A549 (cell line): ENCODE results near the gene FCAMR. TPM values are rescaled to one million over a fixed set of nuclear protein-coding genes. Genes with fewer than 3 reads are reported as not detected.
A peak's percentile ranks its signal among the peaks of the same experiment; 100 is the strongest.

Experiments
- ATAC-seq, 2 experiments: fragments of 200-7000 bp in 1 of 2; fragments of >200 bp in 1 of 2; cut with Nextera tagmentation in 1 of 2; cut with Tn5 transposase in 1 of 2; 3 replicates each; pipeline versions ENCODE4 v1.8.0 to v1.9.1; 2018 to 2020; ENCODE audit warnings: mild to moderate bottlenecking in 1 of 2, moderate library complexity in 1 of 2
- CTCF ChIA-PET: fragments of 300-600 bp; sonication (Branson Sonifier 250); formaldehyde crosslinking; extraction: SDS; loops from one replicate; lab custom pipeline; 2021; ENCODE audit warnings: antibody characterized with exemption, inconsistent platforms; lab: Yijun Ruan, JAX
- POLR2A ChIA-PET: fragments of 350-600 bp; formaldehyde crosslinking; extraction: SDS; loops from one replicate; lab custom pipeline; 2021; ENCODE audit warnings: antibody characterized with exemption, inconsistent platforms; lab: Yijun Ruan, JAX
- DNase-seq, 2 experiments: peaks; one replicate each; pipeline versions ENCODE4 v3.0.0 to v3.0.0-alpha.2; 2011 to 2016; ENCODE audit warnings: low read depth in 1 of 2, low spot score in 1 of 2
- FAIRE-seq: peaks from 2 replicates; lab custom pipeline; 2011; peaks lifted over from hg19 to GRCh38; lab: Jason Lieb, UNC
- H3K27ac ChIP-seq, 2 experiments: fragments of >200 bp; sonication (Bioruptor Twin); formaldehyde crosslinking; 3 replicates each; pipeline ENCODE4 v1.5.1; 2016 to 2017
- H3K4me1 ChIP-seq: fragments of >200 bp; sonication (Bioruptor Twin); formaldehyde crosslinking; 3 replicates; pipeline ENCODE4 v1.6.1; 2016
- H3K4me2 ChIP-seq: fragments of >200 bp; sonication (Bioruptor Twin); formaldehyde crosslinking; 3 replicates; pipeline ENCODE4 v1.6.1; 2016
- H3K4me3 ChIP-seq: fragments of >200 bp; sonication (Bioruptor Twin); formaldehyde crosslinking; 3 replicates; pipeline ENCODE4 v1.5.1; 2016
- H3K9me3 ChIP-seq: fragments of >200 bp; sonication (Bioruptor Twin); formaldehyde crosslinking; 3 replicates; pipeline ENCODE4 v1.6.1; 2016
- ATOH8 ChIP-seq: fragments of 250-450 bp; sonication (Bioruptor Pico); IDR thresholded peaks from 2 replicates; pipeline ENCODE4 v1.5.0; 2020; ENCODE audit warnings: low read depth, mild to moderate bottlenecking, moderate library complexity
- CEBPB ChIP-seq, 2 experiments: fragments of >200 bp in 1 of 2; sonication (Bioruptor Twin) in 1 of 2; formaldehyde crosslinking in 1 of 2; IDR thresholded peaks; 2 replicates each; pipeline ENCODE4 v1.6.1; 2012 to 2016
- CHD2 ChIP-seq: fragments of 150-350 bp; IDR thresholded peaks from 2 replicates; pipeline ENCODE4 v1.6.1; 2014; ENCODE audit warnings: low read length; ENCODE audit not compliant: partially characterized antibody
- CHD4 ChIP-seq: fragments of 200-600 bp; sonication (generic); IDR thresholded peaks from 2 replicates; pipeline ENCODE4 v1.6.1; 2016; ENCODE audit warnings: antibody characterized with exemption, mild to moderate bottlenecking, borderline replicate concordance
- CTCF ChIP-seq: fragments of >200 bp; sonication (Bioruptor Twin); formaldehyde crosslinking; IDR thresholded peaks from 3 replicates; pipeline ENCODE4 v1.5.1; 2016
- E2F6 ChIP-seq: IDR thresholded peaks from 2 replicates; pipeline ENCODE4 v1.6.1; 2012; ENCODE audit warnings: low read depth, borderline replicate concordance
- EHF ChIP-seq: fragments of 250-450 bp; sonication (Bioruptor Pico); IDR thresholded peaks from 2 replicates; pipeline ENCODE4 v1.5.0; 2020; ENCODE audit warnings: mild to moderate bottlenecking
- EHMT2 ChIP-seq: fragments of 200-600 bp; sonication (generic); IDR thresholded peaks from 2 replicates; pipeline ENCODE4 v1.6.1; 2016; ENCODE audit warnings: antibody characterized with exemption, low read depth, mild to moderate bottlenecking, moderate library complexity
- ELK1 ChIP-seq: fragments of 150-350 bp; IDR thresholded peaks from 2 replicates; pipeline ENCODE4 v1.6.1; 2014; ENCODE audit warnings: low read depth, mild to moderate bottlenecking, low read length
- ESRRA ChIP-seq: fragments of 150-350 bp; IDR thresholded peaks from 2 replicates; pipeline ENCODE4 v1.6.1; 2014; ENCODE audit warnings: mild to moderate bottlenecking, low read length, borderline replicate concordance
- FOSB ChIP-seq: fragments of 250-450 bp; sonication (Bioruptor Pico); IDR thresholded peaks from 2 replicates; pipeline ENCODE4 v1.5.0; 2020; ENCODE audit warnings: mild to moderate bottlenecking, moderate library complexity
- FOSL2 ChIP-seq, 2 experiments: fragments of 450-650 bp in 1 of 2; fragments of >200 bp in 1 of 2; sonication (Bioruptor Twin) in 1 of 2; formaldehyde crosslinking; IDR thresholded peaks; 2 replicates each; pipeline versions ENCODE4 v1.5.0 to v1.6.1; 2016 to 2020; ENCODE audit warnings: mild to moderate bottlenecking in 1 of 2, moderate library complexity in 1 of 2
- FOXS1 ChIP-seq: fragments of 250-450 bp; sonication (Bioruptor Pico); IDR thresholded peaks from 2 replicates; pipeline ENCODE4 v1.5.0; 2020; ENCODE audit warnings: mild to moderate bottlenecking, moderate library complexity
- HDAC2 ChIP-seq: fragments of 200-600 bp; sonication (generic); IDR thresholded peaks from 2 replicates; pipeline ENCODE4 v1.6.1; 2016
- HEYL ChIP-seq: fragments of 250-450 bp; sonication (Bioruptor Pico); IDR thresholded peaks from 2 replicates; pipeline ENCODE4 v1.8.0; 2021; ENCODE audit warnings: mild to moderate bottlenecking, moderate library complexity
- JUN ChIP-seq, 2 experiments: fragments of >200 bp; sonication (Bioruptor Twin); formaldehyde crosslinking; IDR thresholded peaks; 2 replicates in 1 of 2; 3 replicates in 1 of 2; pipeline ENCODE4 v1.6.1; 2016 to 2017
- KDM1A ChIP-seq: fragments of 200-600 bp; sonication (generic); IDR thresholded peaks from 2 replicates; pipeline ENCODE4 v1.6.1; 2016; ENCODE audit warnings: low read depth, mild to moderate bottlenecking
- NFE2L2 ChIP-seq: fragments of 150-350 bp; conservative IDR thresholded peaks from 2 replicates; pipeline ENCODE4 v1.6.1; 2014; ENCODE audit warnings: low read length
- NR3C1 ChIP-seq: fragments of >200 bp; sonication (Bioruptor Twin); formaldehyde crosslinking; IDR thresholded peaks from 3 replicates; pipeline ENCODE4 v1.6.1; 2017
- PBX3 ChIP-seq: IDR thresholded peaks from 2 replicates; pipeline ENCODE4 v1.6.1; 2012
- POLR2AphosphoS2 ChIP-seq: conservative IDR thresholded peaks from 2 replicates; pipeline ENCODE4 v1.6.1; 2012; ENCODE audit warnings: low read length, improper control_type of control experiment, inconsistent platforms
- RAD21 ChIP-seq, 2 experiments: fragments of >200 bp in 1 of 2; sonication (Bioruptor Twin) in 1 of 2; formaldehyde crosslinking in 1 of 2; IDR thresholded peaks in 1 of 2; conservative IDR thresholded peaks in 1 of 2; 2 replicates in 1 of 2; 3 replicates in 1 of 2; pipeline ENCODE4 v1.6.1; 2012 to 2018; ENCODE audit warnings: inconsistent platforms in 1 of 2
- RARB ChIP-seq: fragments of 250-450 bp; sonication (Bioruptor Pico); IDR thresholded peaks from 2 replicates; pipeline ENCODE4 v1.8.0; 2021; ENCODE audit warnings: mild to moderate bottlenecking, moderate library complexity
- RCOR1 ChIP-seq: fragments of 150-350 bp; IDR thresholded peaks from 2 replicates; pipeline ENCODE4 v1.6.1; 2014; ENCODE audit warnings: antibody characterized with exemption, low read length, low read depth
- RFX5 ChIP-seq: fragments of 450-650 bp; IDR thresholded peaks from 2 replicates; pipeline ENCODE4 v1.7.1; 2014; ENCODE audit warnings: antibody characterized with exemption, mild to moderate bottlenecking, moderate library complexity
- RNF2 ChIP-seq: fragments of 200-600 bp; sonication (generic); IDR thresholded peaks from 2 replicates; pipeline ENCODE4 v1.6.1; 2016; ENCODE audit warnings: low read depth, mild to moderate bottlenecking, antibody characterized with exemption, moderate library complexity, borderline replicate concordance
- SMC3 ChIP-seq: fragments of >200 bp; sonication (Bioruptor Twin); formaldehyde crosslinking; IDR thresholded peaks from 3 replicates; pipeline ENCODE4 v1.6.1; 2018; ENCODE audit warnings: inconsistent platforms
- TFCP2L1 ChIP-seq: fragments of 250-450 bp; sonication (Bioruptor Pico); IDR thresholded peaks from 2 replicates; pipeline ENCODE4 v1.5.0; 2021; ENCODE audit warnings: mild to moderate bottlenecking
- TP53 ChIP-seq: fragments of 250-450 bp; sonication (Bioruptor Pico); IDR thresholded peaks from 2 replicates; pipeline ENCODE4 v1.5.0; 2021; ENCODE audit warnings: mild to moderate bottlenecking, moderate library complexity
- USF2 ChIP-seq: fragments of 450-650 bp; IDR thresholded peaks from 2 replicates; pipeline ENCODE4 v1.6.1; 2014; ENCODE audit warnings: antibody characterized with exemption
- ZC3H11A ChIP-seq: fragments of 450-650 bp; IDR thresholded peaks from 2 replicates; pipeline ENCODE4 v1.6.1; 2014; ENCODE audit warnings: antibody characterized with exemption, mild to moderate bottlenecking
- ZFP36 ChIP-seq: fragments of 450-650 bp; IDR thresholded peaks from 2 replicates; pipeline ENCODE4 v1.6.1; 2014; ENCODE audit warnings: borderline replicate concordance; ENCODE audit not compliant: partially characterized antibody
- ZNF302 ChIP-seq: fragments of 250-450 bp; sonication (Bioruptor Pico); IDR thresholded peaks from 2 replicates; pipeline ENCODE4 v1.9.0; 2021; ENCODE audit warnings: inconsistent platforms, mild to moderate bottlenecking, moderate library complexity
- whole genome bisulfite sequencing: methylation state at CpG from one replicate; pipeline ENCODE4 v1.1.6; 2017; ENCODE audit errors: missing lambda C conversion rate; 5-methylcytosine and 5-hydroxymethylcytosine counted together
- polyA plus RNA-seq, 4 experiments: library from polyadenylated mRNA; depleted of rRNA in 3 of 4; stranded (reverse); fragments of >200 nt; fragmentation: RNase III in 1 of 4; extraction: RNeasy Plus Mini Kit Qiagen cat#74134 plus additional on column Dnase treatment in 1 of 4; gene quantifications; 2 replicates in 3 of 4; 3 replicates in 1 of 4; pipeline ENCODE4 v1.2.3, GENCODE V29; 2011 to 2017

FCAMR gene
- polyA plus RNA-seq, 2 of the 4 experiments (the other 2 are of a cell fraction): not detected

- CTCF ChIA-PET: interaction anchor here (0.7 to 2.3 kb wide), 8 partner anchors 9 to 411 kb away, joined by 3 to 11 read pairs (median 4); partner anchors contain the start of gene C1orf116
Observed at GRCh38 chr1:207019161-207019560, 48.9 kb upstream of the FCAMR start.

GRCh38 chr1:207018707-207019106, 48.4 kb upstream of the FCAMR start:
- Histone ChIP-seq H3K4me2 (no peak overlapping the region), H3K4me1 (peaks cover 50% of the 10 kb centered on the region), H3K9me3 (no peaks in the 10 kb centered on the region)
- POLR2A ChIA-PET: no interaction called here
- no peak for DNase-seq
- TF ChIP-seq FOXS1 (CRISPR knock-in tag) (no peak), TFCP2L1 (CRISPR knock-in tag) (no peak), ELK1 (no peak), RNF2 (no peak), KDM1A (no peak), HDAC2 (no peak), ESRRA (no peak), ATOH8 (CRISPR knock-in tag) (no peak), CEBPB (IDR thresholded peaks at IDR 0.05) (no peak), CTCF (no peak), FOSB (CRISPR knock-in tag) (no peak), FOSL2 (IDR thresholded peaks at IDR 0.05) (no peak), FOSL2 (CRISPR knock-in tag; IDR thresholded peaks at IDR 0.05) (no peak), RARB (CRISPR knock-in tag) (no peak), SMC3 (no peak), NFE2L2 (no peak), RCOR1 (no peak), CHD4 (no peak), EHF (CRISPR knock-in tag) (no peak), USF2 (no peak)
- TF ChIP-seq, all 56 proteins: peak for 0
- FAIRE-seq (no peak), ATAC-seq (no peak)
- CTCF ChIA-PET: interaction anchor here (0.7 to 2.3 kb wide), 8 partner anchors 9 to 31 kb away, joined by 3 to 11 read pairs (median 4); partner anchors contain the start of gene C1orf116
- 88% methylated on average over 4 of the region's 4 CpGs for WGBS
- H3K27ac ChIP-seq: peak overlapping the region; percentile 86 to 89; a peak in 4 of 6 replicates
- H3K4me3 ChIP-seq: no peak overlapping the region

More at GRCh38 chr1:207019161-207019560, 48.9 kb upstream of the FCAMR start:
- WGBS: 93% methylated on average over 2 of the region's 2 CpGs
- POLR2A ChIA-PET: no interaction called here
- Histone ChIP-seq H3K4me1 (peaks cover 55% of the 10 kb centered on the region), H3K4me2 (peak overlapping the region; percentile 62; the same call in 1 of the 3 replicates), H3K4me3 (no peak overlapping the region), H3K27ac (peak overlapping the region; percentile 86 to 89), H3K9me3 (no peaks in the 10 kb centered on the region)
- FAIRE-seq (no peak), DNase-seq (no peak), ATAC-seq (no peak)
- TF ChIP-seq JUN (IDR thresholded peaks at IDR 0.05): no peak
- no peak for TF ChIP-seq ATOH8 (CRISPR knock-in tag)
- TF ChIP-seq EHMT2: no peak
- TF ChIP-seq TFCP2L1 (CRISPR knock-in tag): no peak
- no peak for TF ChIP-seq HEYL (CRISPR knock-in tag)
- no peak for TF ChIP-seq NR3C1
- no peak for TF ChIP-seq KDM1A
- no peak for TF ChIP-seq RARB (CRISPR knock-in tag)
- TF ChIP-seq POLR2AphosphoS2: no peak
- no peak for TF ChIP-seq PBX3
- TF ChIP-seq ZC3H11A: no peak
- no peak for TF ChIP-seq RFX5
- no peak for TF ChIP-seq CHD2
- no peak for TF ChIP-seq ZFP36
- TF ChIP-seq ZNF302: no peak
- TF ChIP-seq E2F6: no peak
- TF ChIP-seq RCOR1: no peak
- no peak for TF ChIP-seq RAD21 (conservative IDR thresholded peaks at IDR 0.05 in 1 of 2, IDR thresholded peaks at IDR 0.05 in 1 of 2)
- no peak for TF ChIP-seq TP53
